ENCODE results near the gene CIRBP.

The CIRBP gene

GRCh38 chr19:1269065-1269477 lies at the start of gene CIRBP:
Gene CIRBP (plus strand): TSS chr19:1269332. CDS start chr19:1270934, 1,602 bp downstream.
- DNase-seq (ENCODE audit: low read depth), result peak; percentile 99

DNA sequence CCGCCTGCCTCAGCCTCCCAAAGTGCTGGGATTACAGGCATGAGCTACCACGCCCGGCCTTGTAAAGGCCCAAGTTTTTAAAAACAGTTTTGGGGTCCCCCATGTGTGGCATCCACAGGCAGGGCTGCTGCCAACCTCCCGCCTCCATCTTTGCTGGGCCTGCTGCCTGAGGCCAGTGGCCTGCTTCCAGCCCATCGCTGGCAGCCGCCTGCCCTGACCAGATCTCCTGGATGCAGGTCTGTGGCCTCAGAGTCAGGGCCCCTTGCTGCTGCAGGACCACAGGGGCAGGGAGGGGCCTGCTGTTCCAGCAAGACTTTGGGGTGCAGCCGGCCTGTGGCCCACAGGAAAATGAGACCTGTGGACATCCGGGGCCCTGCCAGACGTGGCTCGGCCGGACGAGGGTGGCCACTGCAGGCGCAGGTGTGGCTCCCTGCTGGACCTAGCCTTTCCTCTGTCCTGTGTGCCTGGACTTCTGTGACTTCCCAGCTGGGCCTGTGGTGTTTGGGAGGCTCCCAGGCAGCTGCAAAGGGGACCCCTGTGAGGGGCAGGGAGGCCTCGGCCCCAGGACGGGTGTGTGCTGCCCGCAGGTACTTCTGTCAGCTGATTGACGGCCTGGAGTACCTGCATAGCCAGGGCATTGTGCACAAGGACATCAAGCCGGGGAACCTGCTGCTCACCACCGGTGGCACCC lies 49.2 kb upstream of the CIRBP start:
- DNase-seq (ENCODE audit: low read depth), result no peak

GRCh38 chr19:1220477-1220930 lies 48.6 kb upstream of the CIRBP start:
- no peak for DNase-seq (ENCODE audit: low read depth)

DNA sequence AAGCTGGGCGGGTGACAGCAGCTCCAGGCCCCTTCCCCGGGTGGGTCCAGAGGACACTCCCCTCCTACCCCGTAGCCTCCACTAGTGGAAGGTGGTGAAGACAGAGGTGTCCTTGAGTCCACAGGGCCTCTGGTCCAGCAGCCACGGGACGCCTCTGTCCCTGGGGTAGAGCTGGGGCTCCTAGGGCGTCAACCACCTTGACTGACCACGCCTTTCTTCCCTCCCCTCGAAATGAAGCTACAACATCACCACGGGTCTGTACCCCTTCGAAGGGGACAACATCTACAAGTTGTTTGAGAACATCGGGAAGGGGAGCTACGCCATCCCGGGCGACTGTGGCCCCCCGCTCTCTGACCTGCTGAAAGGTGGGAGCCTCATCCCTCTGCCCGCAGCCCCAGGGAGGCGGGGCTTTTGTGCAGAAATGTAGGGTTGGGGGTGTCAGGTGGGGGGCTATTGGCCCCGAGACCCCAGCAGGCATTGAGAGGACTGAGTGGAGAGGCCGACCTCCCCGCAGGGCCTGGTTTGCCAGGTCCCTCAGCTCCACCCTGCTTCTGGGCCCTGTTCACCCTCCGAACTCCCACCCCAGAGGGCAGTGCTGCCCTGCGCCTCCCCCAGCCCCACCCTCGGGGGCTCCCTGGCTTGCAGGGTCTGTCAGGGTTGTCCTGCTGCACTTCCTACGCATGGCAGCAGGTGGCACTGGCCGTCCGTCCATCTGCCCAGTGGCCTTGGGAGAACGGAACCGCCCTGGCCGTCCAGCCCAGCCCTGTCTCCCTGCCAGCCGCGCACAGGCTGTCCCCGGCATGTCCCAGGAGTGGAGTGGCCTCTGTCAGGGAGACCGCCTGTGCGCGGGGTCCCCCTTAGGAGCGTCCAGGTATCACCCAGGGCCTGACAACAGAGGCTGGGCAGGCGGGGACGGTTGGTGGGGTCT lies 47.9 kb upstream of the CIRBP start:
- no peak for DNase-seq (ENCODE audit: low read depth)

- DNase-seq (ENCODE audit: low read depth), result no peak
These were observed 47.3 kb upstream of the CIRBP start for GRCh38 chr19:1221904-1222255.

- no peak for DNase-seq (ENCODE audit: low read depth)
These were observed 46.7 kb upstream of the CIRBP start for GRCh38 chr19:1222394-1222793.

GRCh38 chr19:1223018-1223855 lies 45.9 kb upstream of the CIRBP start:
- DNase-seq (ENCODE audit: low read depth), result no peak

DNA sequence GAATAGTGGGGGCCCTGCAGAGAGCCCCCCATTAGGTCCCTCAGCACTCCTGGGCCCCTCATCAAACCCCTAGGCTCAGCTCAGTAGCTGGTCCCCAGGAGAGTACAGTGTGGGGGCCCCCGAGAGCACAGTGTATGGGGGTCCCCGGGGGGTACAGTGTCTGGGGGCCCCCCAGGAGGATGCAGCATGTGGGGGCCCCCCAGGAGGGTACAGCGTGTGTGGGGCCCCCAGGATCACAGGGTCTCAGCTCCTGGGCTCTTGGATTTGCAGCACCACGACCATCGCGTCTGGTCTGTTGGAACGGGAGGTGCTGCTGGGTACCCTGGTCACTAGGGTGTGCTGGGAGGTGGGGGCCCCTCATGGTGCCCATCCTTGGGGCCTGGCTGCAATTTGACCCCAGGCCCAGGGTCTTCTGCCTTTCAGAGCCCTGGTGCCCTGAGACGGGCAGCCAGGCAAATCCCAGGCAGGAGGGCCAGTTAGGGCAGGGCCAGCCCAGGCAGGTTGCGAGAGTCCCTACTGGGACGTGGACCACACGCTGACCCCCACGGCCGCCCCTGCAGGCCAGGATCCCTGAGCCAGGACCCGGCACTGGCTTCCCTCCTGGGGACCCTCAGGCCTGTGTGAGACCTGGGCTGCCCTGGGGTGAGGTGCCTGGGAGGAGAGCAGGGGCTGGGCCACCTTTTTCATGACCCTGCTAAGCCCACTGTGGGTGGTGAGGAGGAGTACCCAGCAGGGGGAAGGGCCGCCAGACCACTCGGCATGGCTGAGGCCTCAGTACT lies 44.9 kb upstream of the CIRBP start:
- DNase-seq (ENCODE audit: low read depth), result no peak

DNA sequence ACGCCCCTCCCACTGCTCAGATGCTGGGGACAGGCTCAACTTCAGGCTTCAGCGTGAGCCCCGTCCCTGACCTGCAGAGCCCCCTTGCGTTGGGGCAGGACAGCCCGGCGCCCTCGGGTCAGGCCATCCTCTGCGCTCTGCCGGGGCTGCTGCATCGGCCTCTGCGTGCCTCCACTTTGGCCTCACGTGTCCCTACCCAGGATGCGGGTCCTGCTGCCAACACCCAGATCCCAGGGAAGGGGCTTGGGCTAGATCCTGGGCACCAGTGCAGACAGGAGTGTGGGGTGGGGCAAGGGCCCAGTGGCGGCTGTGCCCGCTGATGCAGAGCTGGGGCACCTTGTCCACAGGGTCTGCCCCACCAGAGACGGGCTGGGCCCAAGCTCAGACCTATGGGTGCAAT lies 44.3 kb upstream of the CIRBP start:
- no peak for DNase-seq (ENCODE audit: low read depth)

GRCh38 chr19:1225440-1226226 lies 43.5 kb upstream of the CIRBP start:
- no peak for DNase-seq (ENCODE audit: low read depth)

DNA sequence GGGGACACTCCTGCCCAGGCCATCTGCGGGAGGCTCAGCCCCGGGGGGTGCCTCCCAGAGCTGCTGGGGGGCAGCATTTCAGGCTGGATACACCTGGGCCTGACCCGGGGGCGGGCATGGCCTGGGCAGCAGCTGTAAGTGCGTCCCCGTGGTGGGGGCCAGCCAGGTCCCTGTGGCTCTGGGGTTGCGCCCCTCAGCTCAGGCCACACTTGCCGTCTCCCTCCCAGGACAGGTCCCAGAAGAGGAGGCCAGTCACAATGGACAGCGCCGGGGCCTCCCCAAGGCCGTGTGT lies 43.0 kb upstream of the CIRBP start:
- no peak for DNase-seq (ENCODE audit: low read depth)

DNA sequence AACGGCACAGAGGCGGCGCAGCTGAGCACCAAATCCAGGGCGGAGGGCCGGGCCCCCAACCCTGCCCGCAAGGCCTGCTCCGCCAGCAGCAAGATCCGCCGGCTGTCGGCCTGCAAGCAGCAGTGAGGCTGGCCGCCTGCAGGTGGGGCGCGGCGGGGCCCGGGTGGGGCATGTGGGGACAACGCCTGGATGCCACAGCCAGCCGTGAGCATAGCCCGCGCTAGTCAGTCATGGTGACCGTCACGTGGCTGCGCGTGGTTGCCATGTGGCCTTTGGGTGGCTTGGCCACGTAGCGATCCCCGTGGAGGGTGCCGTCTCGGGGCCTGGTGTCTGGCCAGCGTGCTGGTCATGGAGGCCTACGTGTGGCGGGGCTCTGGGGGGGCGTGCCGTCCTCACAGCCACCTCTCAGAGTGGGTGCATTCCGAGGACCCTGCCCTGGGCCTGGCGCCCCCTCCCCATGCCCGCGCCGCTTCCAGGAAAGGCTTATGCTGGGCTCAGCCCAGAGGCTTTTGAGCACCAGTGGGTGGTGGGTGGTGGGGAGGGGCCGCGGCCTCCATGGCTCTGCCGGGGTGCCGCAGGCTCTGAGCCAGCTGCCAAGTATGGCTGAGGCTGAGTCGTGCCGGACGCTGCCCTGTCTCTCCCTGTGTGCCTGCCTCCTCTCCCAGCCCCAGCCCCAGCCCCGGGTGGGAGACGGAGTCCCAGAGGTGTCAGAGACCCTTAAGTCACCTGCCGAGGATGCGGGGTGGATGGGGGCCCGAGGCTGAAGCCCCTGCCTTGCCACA lies 42.4 kb upstream of the CIRBP start:
- no peak for DNase-seq (ENCODE audit: low read depth)

- DNase-seq (ENCODE audit: low read depth), result no peak
These were observed 41.7 kb upstream of the CIRBP start for GRCh38 chr19:1227304-1228054.

DNA sequence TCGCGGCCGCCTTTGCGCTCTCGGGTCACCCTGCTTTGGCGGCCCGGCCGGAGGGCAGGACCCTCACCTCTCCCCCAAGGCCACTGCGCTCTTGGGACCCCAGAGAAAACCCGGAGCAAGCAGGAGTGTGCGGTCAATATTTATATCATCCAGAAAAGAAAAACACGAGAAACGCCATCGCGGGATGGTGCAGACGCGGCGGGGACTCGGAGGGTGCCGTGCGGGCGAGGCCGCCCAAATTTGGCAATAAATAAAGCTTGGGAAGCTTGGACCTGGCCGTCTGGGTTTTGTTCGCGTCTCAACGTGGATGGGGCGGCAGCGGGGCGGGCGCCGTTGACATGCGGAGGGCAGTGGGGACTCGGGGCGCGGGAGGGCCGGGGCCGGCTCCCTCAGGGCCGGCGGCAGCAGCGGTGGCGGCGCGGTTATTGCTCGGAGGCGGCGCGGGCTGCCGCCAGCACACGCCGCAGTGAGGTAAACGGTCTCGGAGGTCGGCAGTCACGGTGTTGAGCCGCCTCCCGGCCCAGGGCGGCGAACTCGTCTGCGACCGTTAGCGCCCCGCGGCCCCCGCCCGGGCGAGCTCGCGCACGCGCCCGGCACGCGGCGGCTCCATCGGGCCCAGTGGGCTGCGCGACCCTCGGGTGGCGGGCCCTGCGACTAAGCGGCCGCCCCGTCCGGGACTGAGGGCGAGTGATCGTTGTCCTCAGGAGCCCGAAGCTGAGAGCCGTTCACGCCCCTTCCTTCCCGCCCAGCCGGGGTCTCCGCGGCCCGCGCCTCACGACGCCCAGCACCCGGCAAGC lies 40.8 kb upstream of the CIRBP start:
- DNase-seq (ENCODE audit: low read depth), result no peak

GRCh38 chr19:1229056-1229923 lies 39.8 kb upstream of the CIRBP start:
- no peak for DNase-seq (ENCODE audit: low read depth)

DNA sequence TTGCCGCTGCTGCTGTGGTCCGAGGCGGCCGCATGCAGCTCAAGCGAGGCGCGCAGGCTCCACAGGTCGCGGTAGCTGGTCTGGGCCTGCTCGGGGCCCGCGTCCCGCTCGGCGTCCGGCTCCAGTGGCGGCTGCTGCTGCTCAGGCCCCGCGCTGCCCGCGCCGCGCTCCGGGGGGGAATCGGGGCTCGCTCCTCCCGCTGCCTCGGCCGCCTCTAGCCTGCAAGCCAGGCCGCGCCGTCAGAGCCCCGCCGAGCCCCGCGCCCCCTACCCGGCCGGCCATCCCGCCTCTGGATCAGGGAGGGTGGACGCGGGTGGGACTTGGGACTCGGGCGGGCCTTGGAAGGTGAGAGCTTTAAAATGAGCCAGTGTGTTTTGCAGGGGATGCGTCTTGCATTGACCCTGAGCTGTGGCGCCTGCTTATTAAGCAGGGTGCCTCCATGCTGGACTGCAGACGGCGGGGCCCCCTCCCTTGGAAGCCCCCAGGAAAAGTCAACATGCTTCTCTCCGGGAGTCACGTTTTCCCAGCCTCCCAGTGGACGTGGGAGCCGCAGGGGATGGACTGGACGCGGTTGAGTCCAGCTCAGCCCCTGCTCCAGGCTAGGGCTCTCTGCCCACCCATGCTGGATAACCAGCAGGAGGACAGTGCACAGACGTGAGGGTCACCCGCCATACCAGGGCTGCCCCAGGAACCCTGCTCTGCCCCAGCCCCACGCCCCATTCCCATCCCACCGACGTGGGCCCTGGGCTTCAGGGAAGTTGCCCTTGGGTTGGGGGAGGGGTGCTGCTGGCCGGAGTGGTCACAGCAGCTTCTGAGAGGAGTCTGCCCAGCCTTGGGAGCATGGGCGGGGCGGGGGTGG lies 39.0 kb upstream of the CIRBP start:
- DNase-seq (ENCODE audit: low read depth), result no peak
